HS-5 (cell line): ENCODE data around the gene ARL3.
"Not testable (repeated sequence)": the region's sequence is repeated elsewhere in the genome, so short reads cannot be mapped to it uniquely, and the experiment has no call there.

ENCODE experiments used
- DNase-seq: peaks from one replicate; pipeline ENCODE4 v3.0.0-alpha.2; 2012; ENCODE audit warnings: low read depth

The ARL3 gene

DNA sequence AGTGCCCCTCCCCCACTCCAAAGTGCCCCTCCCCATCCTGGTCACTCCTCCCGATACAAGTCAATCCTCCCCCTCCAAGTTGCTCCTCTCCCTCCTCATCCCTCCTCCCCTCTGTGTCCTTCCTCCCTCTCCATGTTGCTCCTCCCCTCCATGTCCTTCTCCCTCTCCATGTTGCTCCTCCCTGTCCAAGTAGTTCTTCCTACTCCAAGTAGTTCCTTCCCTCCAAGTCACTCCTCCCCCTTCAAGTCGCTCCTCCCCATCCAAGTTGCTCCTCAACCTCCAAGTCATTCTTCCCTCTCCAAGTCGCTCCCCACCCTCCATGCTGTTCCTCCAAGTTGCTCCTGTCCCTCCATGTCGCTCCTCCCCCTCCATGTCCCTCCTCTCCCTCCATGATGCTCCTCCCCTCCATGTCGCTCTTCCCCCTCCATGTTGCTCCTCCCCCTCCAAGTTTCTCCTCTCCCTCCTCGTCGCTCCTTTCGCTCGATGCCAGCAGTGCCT is 20.9 kb upstream of the ARL3 start:
- no peak for DNase-seq

DNA sequence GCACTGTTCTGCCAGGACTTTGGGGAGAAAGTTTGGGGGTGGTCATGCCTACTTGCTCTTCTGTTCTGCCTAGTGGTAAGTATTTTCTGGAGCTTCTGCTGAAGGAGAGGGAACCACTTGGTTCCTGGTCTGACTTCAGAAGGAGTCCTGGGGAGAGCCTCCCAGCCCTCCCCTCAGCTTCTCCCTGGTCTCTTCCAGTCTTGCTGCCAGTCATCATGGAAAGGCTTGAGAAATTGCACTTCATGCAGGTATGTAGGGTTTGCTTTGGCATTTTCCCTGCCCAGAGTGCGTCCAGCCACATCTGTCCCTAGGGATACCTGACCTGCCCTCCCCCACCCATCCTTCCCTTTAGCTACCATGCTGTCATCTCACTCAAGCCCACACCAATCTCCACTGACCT is 18.5 kb upstream of the ARL3 start:
- no peak for DNase-seq

DNA sequence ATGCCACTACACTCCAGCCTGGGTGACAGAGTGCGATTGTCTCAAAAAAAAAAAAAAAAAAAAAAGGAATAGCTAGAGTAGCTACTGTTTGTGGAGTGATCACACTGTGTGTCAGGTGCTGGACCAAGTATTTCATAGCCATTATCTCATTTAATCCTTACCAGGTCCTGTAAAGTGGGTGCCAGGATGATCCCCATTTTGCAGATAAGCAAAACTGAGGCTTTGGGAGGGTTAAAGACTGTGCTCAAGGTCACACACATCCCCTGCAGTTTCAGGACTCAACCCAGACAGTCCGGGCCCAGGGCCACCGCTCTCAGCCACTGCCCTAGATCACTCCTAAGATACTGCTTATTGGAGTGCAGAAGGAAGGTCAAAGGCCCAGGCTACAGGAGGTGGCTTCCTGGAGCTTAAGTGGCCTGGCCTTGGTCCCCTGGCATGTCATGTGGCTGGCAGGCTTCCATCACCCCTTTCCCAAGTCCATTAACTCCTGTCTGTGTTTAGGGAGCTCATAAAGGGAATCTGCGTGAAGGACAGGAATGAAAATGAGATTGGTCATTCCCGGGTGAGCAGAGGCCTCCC is 17.1 kb upstream of the ARL3 start:
- no peak for DNase-seq

DNA sequence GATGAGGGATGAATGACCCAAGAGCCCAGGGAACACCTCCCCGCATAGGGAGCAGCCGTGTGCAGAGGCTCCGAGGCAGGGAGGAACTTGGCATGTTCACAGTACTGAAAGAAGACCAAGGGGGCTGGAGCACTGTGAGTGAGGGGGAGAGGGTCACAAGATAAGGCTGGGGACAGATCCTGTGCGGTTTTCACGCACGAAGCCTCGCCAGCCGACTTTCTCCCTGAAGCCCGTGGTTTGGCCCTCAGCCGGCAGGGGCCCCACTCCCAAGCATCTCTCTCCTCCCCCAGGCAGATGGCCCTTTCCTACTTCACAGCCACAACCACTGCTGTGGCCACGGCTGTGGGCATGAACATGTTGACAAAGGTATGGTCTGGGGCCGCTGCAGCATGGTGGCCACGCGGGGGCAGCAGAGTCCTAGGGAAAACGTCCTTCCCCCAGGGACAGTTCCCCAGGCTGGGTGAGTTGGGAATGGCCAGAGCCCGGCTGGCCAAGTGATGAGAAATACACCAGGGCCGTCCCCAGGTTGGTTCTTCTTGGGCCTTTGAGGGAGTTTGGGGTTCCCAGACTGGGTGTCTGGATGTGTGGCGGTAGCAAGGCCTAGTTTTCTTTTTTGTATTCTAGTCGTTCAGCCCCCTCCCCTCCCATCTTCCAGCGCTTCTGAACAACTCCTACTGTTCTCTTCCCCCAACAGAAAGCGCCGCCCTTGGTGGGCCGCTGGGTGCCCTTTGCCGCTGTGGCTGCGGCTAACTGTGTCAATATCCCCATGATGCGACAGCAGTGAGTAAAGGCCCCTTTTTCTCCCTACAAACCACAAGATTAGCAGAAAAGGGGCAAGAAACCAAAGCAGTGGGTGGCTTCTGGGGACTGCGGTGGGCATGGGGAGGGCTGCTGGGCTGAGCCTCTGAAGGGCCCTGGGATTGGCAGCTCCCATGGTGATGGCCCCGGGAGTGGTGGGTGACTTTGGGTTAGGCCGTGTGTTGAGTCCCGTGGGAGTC is 15.1 kb upstream of the ARL3 start:
- DNase-seq = no peak

DNA sequence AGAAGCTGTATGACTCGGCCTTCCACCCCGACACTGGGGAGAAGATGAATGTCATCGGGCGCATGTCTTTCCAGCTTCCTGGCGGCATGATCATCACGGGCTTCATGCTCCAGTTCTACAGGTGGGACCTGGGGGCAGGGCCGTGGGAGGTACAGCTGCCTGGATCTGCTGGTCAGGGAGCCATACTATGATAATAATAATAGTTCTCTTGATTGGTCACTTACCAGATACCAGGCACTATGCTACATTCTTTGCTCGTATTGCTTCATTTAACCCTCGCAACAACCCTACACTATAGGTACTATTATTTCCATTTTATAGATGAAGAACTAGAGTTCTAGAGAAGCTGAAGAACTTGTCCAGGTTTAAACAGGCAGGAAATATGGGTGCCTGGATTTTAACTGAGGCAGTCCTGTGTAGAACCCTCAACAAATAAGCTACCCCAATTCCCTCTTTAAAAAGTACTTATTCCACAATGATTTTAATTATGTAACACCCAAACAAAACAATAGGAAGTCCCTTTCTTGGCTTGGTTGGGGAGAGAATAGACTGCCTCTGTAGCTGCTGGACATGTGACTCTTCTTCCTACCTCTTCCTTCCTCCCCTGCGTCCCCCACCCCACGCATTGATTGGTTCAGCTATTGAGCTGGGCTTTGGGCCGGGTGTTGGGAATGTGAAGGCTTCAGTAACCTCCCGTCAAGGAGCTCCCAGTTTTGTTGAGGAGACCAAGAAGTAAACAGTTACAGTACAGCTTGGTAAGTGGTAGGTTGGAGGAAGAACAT is 13.0 kb upstream of the ARL3 start:
- DNase-seq = no peak

DNA sequence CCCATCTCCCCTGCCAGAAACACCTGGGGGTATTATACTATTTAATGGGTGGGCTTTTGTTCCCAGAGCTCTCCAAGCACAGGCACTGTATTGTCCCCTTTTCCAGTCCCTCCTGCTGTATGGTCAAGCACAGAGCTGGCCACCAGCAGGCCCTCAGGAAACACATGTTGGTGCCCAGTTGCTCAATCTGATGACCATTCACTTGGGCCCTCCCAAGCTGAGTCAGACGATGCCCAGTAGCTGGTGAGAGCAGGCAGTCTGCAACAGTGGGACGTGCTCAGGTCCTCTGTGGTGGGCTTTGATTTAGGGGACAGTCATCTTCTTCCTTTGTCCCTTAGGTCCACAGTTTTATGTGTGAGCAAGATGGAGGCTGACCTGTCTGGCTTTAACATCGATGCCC is 12.1 kb upstream of the ARL3 start:
- DNase-seq = no peak

DNA sequence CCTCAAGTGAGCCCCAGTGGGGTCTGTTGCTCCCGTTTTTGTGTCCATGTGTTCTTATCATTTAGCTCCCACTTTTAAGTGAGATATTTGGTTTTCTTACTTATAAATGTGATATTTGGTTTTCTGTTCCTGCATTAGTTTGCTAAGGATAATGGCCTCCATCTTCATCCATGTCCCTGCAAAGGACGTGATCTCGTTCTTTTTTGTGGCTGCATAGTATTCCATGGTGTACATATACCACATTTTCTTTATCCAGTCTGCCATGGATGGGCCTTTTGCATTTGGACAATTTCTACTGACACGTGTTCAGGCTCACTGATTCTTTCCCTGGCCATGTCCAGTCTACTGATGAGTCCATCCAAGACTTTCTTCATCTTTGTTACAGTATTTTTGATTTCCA is 9.8 kb upstream of the ARL3 start:
- DNase-seq = no peak

DNA sequence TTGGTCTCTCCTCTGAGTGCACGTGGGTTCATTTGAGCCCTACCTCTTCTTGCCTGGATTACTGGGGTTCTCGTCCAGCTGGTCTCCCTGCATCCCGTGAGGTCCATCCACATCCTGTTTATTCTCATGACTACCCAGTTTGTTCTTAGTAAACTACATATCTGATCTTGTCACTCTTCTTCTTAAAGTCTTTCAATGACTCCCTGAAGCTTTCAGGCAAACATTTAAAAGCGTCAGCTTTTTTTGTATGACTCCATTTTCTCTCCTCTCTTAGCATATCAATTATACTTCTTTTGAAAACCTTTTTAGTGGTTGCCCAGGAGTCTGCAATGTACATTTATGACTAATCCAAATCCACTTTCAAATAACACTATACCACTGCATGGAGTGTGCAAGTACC is 7.8 kb upstream of the ARL3 start:
- DNase-seq = no peak

DNA sequence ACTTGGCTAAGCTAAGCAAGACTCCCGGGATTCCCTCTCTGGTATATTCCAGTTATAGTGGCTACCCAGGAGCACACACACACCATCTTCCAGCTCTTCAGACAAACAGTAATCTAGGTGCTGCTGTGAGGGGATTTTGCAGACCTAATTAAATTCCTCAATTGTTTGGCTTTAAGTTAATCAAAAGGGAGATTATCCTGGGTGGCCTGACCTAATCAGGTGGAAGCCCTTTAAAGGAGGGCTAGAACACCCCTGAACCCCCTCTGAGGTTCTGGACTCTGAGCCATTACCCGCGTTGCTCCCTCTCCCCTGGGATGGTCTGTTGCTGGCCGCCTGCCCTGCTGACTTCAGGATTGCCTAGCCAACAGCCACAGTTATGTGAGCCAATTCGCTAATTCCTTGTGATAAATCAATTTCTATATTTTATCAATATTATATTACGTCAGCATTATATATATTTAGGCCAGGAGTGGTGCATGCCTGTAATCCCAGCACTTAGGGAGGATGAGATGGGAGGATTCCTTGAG is 6.6 kb upstream of the ARL3 start:
- no peak for DNase-seq

DNA sequence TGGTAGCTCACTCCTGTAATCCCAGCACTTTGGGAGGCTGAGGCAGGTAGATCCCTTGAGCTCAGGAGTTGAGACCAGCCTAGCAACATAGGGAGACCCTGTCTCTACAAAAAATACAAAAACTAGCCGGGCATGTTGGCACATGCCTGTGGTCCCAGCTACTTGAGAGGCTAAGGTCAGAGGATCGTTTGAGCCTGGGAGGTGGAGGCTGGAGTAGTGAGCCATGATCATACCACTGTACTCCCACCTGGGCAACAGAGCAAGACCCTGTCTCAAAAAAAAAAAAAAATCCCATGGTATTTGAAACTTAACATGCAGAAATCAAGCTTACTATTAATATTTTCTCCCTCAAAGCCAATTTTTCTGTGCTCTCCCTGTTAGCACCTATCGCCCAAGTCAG is 6.1 kb upstream of the ARL3 start:
- DNase-seq = no peak

DNA sequence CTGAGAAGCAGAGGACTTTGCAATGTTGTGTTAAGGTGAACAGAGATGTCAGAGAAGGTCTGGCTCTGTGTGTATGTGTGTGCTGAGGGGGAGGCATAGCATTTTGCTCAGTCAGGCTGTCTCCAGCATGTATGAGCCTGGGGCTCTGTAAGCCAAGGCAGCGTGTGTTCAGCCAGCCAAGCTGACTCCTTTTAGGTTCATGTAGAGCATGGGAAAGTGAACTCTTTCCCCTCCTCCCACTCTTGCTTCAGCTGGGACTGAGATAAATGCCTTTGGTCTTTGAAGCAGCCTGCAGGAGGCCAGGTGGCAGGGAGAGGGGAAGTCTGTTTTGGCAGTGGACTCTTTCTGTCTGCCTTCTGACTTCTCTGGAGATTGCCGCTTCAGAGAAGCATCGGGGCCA is 4.0 kb upstream of the ARL3 start:
- DNase-seq = no peak

DNA sequence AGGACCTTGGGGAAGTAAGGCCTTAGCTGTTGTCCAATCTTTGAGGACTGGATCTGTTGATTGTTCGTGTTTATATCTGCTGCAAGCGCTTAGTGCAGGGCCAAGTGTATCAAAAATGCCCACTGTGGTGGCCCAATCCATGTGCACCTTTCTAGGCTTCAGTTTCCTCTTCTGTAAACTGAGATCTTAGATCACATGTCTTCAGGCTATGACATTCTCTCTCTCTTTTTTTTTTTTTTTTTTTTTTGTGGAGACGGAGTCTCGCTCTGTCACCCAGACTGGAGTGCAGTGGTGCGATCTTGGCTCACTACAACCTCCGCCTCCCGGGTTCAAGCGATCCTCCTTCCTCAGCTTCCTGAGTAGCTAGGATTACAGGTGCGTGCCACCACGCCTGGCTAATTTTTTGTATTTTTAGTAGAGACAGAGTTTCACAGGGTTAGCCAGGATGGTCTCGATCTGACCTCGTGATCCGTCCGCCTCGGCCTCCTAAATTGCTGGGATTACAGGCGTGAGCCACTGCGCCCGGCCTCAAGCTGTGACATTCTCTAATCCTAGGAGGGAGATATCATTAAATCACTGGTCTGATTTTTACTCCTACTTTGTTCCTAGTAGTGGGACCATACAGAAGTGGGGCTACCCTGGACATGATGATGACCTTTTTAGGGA is 2.8 kb upstream of the ARL3 start:
- DNase-seq = not testable (repeated sequence)

DNA sequence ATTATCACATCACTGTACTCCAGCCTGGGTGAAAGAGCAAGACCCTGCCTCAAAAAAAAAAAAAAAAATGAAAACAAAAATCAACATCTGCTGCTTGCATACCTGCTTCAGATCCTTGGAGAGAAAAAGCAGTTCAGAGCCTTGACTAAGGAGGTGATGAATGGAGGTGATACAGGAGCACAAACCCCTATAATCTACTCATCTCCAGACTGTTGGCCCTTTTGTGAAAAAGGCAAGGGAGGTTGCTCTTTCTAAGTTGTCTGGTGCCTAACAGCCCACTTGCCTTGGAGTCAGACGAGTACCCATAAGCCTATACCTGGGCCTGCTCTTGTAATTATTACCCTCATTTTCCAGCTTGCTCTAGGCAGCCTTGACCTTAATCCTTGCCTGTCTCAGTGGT is 1.7 kb upstream of the ARL3 start:
- no peak for DNase-seq

DNA sequence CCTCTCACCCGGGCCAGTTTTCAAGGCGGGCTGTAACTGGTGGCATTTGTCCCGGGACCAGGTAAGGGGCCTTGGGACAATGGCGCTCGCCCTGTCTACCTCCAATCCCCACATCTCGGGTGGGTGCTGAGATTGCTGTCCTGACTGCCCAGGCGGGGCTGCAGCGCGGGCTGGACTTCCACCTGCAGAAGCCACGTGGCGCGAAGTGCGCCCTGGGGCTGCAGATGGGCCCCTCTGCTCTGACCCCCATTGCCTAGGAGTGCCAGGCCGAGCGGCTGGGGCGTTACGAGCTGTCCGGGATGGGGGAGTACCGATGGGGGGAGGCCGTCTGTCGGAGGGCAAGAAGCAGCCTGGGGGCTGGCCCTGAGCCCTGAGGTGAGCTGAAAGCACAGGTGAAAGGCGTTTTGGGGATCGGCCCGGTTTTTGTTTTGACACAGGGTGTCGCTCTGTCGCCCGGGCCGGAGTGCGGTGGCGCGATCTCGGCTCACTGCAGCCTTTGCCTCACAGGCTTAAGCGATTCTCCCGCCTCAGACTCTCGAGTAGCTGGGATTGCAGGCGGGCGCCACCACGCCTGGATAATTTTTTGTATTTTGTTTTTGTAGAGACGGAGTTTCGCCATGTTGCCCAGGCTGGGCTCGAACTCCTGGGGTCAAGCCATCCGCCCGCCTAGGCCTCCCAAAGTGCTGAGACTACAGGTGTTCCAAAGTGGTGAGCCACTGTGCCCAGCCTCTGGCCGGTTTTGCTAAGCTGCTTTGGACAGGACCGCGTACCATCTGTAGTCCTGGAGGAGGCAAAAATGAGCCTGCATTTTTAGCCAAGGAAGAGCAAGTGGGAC is 641 bp upstream of the ARL3 start, which contains the start of gene SFXN2:
Gene SFXN2 (plus strand): TSS at position 16 of the 835 bp plus-strand sequence. CDS start 12,001 bp downstream, outside the sequence.
- DNase-seq = no peak

DNA sequence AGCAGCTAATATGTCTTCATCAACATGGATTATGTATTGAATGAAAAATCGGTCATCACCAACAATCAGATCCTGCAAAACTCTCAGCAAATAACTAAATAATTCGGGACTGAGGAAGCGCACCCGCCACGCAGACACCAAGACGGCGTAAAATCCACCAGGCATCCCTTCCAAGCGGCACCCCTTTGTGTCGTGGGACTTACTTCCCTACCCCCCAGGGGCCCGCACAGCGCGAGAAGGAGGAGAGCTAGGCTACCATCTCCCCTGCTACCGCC is 721 bp downstream of the ARL3 start:
- DNase-seq = no peak

DNA sequence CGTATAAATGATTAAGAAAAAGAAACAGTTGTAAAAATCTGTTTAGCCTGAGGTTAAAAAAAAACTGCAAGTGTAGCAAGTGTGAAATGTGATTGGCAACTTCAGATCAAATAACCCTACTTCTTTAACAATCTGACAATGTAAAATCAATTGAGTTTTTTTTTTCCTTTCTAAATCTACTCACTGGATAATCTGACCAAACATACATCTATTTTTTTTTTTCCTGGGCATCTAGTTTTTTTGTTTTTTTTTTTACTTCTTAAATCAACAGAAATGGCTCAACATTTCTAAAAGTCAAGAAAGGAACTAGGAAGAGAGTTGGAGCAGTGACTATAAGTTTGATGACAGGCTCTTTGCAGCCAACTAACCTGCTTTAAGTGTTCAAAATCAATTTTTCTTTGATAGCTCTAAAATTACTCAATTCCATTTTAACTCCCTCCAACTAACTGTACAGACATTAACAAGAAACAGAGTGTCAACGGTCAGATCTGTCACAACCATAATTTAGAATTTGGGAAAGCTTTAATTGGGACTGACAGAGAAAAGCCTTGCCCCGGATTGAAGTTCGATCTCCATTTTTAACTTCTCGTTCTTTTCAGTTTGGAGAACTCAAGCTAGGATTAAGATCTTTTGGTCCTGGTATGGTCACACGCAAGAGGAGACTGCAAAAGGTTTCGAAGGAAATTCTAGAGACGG is 1.2 kb downstream of the ARL3 start:
- DNase-seq = no peak

DNA sequence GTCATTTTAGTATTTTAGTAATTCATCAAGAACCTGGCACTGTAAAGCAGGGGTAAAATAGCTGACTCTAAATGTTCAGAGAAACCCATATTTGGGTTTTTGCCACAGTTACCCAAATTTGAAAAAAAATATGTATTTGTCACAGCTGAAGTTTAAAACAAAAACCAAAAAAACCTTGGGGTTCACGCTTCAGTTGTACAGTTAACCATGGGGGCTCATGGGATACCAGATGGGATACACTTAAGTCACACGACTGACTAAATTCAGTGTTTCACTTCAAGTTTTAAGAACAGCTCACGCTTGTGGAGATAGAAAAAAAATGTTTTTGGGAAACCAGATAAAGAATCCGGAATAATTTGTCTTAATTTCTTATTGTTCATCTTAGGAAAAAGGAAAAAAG is 2.1 kb downstream of the ARL3 start:
- DNase-seq = no peak

DNA sequence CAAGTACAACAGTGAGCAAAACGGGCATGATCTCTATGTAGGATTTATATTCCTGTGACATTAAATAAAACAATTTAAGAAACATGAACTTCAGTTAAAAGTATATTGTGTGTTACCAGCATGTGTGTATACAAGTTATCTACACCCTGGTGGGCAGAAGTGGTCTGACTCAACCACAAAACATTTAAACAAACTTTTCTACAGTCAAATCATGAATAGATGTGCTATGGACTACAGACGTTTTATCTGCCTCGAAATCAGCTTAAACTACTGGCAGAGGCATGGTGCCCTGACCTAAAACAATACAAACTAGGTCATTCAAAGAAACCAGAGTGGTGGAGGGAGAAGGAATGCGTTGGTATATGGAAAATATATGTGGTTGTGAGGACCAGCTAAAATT is 3.6 kb downstream of the ARL3 start:
- peak; percentile 50 for DNase-seq

DNA sequence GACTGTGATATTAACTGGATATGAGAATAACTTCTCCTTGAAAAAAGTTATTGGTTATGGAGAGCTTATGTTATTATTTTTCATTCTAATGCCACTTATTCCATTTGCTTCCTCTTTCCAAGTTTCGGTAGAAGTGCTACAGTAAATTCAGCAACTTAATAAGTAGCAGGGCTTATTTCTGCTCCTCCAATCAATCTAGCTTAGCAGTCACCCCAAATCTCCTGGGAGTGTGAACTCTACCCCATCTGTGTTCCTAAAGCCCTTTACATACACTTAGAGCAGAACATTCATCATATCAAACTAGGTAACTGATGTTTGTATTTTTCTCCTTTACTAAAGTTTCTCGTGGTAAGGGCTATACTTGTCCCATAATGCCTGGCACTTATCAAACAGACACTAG is 8.7 kb downstream of the ARL3 start:
- DNase-seq = no peak

DNA sequence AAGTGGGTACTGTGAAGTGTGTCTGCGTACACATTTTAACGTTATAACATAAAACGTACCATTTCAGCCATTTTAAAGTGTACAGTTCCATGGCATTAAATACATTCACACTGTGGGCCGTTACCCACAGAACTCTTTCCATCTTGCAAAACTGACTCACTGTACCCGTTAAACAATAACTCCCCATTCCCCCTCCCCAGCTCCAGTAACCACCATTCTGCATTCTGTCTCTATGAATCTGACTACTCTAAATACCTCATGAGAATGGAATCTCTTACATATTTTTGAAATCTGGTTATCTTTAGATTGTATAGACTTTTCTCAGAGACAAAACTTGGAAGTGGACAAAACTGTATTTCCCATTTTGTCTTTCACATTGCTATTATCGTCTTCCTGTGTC is 9.3 kb downstream of the ARL3 start:
- DNase-seq = peak; percentile 57
